Stromal cell of bone marrow (primary cell): ENCODE data around the gene THBD.

Source experiments
- DNase-seq: peaks from one replicate; pipeline ENCODE4 v3.0.0-alpha.2; 2012; ENCODE audit warnings: low read depth

THBD gene

DNA sequence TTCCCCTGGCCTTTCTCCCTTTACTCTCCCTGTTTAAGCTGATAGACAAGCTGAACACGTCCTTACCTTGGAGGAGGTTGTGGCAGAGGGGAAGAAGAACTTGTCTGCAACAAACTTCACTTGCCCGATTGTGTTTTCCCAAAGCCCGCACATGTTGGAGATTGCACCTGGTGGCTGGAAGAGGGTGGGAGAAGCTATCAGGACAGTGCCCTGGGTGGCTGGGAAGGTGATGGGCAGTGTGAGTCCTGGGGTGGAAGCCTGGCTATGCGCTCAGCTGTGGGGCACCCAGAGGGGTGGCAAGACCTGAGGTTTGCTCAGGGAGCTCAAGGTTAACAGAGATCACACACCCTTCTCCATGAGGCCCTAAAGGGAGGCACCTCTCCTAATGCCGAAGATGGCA lies 39.4 kb downstream of the THBD start:
- no peak for DNase-seq

DNA sequence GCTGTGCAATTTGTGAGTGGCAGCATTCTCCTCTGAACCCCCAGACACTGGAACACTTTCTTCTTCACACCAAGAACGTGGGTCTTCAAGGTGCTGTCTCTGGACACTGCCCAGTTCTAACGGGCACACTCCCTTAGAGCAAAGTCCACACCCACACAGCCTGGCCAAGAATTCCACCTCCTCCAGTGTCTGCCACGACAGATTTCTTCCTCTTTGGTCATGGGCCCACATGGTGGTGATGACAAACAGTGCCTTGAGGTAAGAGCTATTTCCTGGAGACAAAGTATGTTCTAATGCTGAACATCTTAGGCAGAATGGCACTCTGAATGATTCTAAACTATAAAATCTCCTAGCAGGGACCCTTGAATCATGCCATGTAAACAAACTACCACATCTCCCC lies 39.8 kb downstream of the THBD start:
- no peak for DNase-seq

GRCh38 chr20:23008667-23009066 lies 40.8 kb downstream of the THBD start:
- DNase-seq: no peak

GRCh38 chr20:23007886-23008655 lies 41.4 kb downstream of the THBD start:
- DNase-seq: no peak

DNA sequence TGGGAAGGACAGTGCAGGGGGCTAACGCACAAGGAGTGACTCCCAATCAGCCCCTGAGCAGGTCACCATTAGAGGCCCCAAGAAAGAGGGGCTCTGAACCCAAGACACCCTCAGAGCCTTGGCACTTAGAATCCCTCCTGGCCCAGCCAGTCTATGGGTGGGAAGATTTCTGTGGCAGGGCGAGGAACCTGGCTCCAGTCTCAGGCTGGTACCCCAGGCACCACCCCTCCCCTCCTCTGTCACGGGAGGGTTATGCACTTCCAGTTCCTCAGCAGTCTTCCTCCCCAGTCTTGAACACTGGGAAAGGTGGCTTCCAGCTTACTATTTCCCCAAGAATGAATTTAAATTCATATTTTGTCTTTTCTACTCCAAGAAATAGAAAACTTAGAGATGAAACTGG lies 42.0 kb downstream of the THBD start:
- no peak for DNase-seq

DNA sequence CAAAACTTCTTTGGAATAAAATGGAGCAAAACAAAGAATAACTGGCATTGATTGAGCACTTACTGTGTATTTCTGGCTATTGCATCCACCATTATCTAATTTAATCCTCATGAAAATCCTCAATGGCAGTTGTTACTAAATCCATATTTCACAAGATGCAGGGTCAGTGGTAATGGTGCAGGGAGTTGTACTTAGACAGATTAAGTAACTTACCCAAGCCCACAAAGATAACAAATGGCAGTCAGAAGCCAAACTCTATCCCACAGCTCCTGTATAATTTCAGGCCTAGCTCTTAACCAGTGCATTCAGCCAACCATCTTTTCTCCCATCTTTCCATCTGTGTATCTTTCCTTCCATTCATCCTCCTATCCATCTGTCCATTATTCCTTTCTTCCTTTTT lies 43.7 kb downstream of the THBD start:
- DNase-seq: no peak

DNA sequence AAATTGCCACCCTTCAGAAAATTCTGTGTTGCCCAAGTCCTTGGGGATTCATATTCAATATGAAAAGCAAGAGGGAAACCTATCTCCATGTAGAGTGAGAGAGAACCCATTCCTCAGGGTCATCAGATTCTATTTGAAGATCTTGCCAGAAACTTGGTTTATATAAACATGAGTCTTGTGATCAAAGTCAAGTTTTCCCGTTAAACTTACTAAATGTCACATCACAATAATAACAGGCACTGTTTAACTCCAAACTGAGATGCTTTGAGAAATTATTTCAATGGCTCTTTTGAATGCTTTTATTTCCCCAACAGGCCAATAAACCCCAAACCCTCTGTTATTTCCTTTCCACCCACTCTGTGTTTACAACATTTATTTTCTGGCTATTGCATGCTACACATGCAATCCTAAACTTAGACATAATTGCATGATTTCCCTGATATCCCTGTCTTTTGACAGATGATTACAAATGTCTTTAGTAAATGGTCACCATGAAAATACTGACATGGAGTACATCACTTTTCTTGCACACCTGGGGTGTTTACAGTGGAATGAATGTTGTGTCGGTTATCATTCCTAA lies 45.5 kb downstream of the THBD start:
- no peak for DNase-seq

DNA sequence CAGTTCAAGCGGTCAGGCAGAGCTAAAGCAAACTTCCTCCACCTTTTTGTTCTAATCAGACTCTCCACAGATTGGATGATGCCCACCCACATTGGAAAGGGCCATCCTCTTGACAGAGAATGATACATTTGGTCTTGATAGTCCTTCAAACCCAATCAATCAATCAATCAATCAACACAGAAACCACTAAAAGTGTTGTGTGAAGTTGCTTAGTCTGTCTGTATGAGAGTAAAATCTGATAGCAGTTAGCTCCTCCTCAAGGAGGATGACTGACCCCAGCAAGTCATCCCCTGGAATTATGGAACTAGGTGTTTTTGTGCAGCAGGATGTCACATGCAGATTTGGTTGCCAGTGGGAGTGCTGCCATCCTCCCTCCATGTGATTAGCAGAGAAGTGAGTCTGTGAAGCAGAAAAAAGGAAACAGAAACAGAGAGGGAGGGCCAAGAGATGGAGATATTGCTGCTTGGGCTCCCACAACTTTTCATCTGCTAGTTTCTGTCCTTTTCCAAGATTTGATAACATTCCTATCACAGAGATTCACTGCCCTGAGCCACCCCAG lies 46.3 kb downstream of the THBD start:
- DNase-seq: no peak

DNA sequence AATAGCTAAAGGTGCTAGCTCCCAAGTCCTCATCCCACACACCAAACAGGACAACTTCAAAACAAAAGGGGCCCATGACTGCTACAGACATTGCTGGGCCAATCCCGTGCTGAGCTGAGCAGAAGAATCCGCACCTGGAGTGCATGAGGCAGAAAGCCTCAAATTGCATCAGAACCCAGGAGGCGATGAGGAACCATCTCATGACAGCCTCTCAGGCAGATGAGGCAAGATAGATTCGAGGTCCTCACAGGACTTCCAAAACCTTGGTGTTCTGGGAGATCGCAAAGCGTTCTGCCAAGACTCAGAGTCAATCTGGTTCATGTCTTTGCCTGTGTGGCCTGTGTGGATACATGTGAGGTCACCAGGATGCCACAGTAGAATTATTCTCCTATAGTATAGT lies 47.2 kb downstream of the THBD start:
- no peak for DNase-seq

DNA sequence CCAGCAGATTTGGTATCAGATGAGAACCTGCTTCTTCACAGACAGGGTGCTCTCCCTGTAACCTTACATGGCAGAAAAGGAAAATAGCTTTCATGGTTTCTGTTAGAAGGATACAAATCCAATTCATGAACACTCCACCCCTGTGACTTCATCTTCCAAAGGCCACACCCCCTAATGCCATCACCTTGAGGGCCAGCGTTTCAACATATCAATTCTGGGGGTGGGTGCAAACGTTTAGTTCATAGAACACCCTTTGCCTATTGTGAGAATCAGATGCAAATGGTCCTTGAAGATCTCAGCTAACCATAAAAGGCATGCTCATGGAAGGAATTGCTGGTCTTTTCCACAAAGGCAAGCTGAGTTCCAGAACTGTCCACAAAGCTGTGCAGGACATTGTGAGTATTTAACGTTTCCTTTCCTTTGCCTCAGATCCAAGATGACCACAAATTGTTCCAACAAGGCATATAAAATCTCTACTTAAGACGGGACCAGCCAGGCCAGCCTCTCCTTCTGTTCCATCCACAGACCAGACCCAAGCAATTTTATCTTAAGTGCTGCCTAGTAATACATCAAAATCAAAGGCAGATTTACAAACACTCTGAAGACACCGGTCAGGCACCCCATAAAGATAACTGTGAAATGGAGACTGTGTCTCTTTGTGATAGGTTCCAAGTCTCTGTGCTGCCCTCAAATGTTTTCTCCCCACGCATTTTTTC lies 49.1 kb downstream of the THBD start:
- no peak for DNase-seq

DNA sequence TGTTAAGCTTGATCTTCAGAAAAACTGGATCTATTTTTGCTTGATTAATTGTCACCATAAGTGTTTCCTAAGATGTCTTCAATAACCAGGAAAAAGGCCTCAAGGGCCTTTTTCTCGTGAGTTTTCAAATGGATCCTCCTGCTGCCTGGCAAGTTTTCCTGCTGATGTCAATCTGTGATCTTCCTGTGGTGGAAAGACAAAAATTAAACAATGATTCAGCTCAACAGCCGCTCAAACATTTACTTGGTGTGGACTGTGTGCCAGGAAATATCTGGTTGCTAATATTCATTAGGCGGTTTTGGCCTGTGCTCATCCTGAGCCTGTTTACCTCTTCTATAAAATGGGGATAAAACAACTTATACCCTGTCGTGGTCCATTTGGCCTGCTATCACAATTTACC lies 49.7 kb downstream of the THBD start:
- peak; percentile 24 for DNase-seq

DNA sequence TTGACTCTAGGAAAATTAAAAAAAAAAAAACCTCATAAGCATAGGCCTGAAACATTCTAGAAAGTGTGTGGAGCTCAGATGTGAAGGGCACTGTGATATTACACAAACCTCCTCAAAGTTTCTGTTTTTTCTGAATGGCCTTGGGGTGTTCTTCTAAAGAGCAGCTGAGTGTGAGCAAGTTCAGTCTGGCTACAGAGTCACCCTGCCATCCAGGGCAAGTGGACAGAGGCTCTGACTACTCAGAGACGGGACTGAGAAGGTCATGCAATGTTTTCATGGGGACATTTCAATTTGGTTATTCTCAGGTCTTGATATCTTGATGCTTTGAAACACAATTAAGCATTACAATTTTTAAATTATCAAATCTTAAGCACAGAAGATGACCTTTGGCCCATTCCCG lies 51.0 kb downstream of the THBD start:
- no peak for DNase-seq

GRCh38 chr20:22995923-22996322 lies 53.5 kb downstream of the THBD start:
- no peak for DNase-seq
